Measurements from ENCODE around the gene HCN2.
A peak's percentile ranks its signal among the peaks of the same experiment; 100 is the strongest.

HCN2 gene

GRCh38 chr19:589693-590395 lies at the start of gene HCN2:
Gene HCN2, plus strand, starts transcription at chr19:589881. Its CDS starts 65 bp downstream, at chr19:589946.
- no peak for TF ChIP-seq CTCF (conservative IDR thresholded peaks at IDR 0.05)
- peak within 1 kb of the TSS; percentile 68 for H3K27ac ChIP-seq

- no peak for TF ChIP-seq CTCF (conservative IDR thresholded peaks at IDR 0.05)
- no peak overlapping the region for H3K27ac ChIP-seq
Observed at GRCh38 chr19:540867-541637, 48.6 kb upstream of the HCN2 start.

GRCh38 chr19:541699-542098 lies 48.0 kb upstream of the HCN2 start:
- H3K27ac ChIP-seq: no peak overlapping the region
- TF ChIP-seq CTCF (conservative IDR thresholded peaks at IDR 0.05): no peak

- TF ChIP-seq CTCF (conservative IDR thresholded peaks at IDR 0.05): no peak
- H3K27ac ChIP-seq: no peak overlapping the region
Observed at GRCh38 chr19:542173-542866, 47.4 kb upstream of the HCN2 start.

- TF ChIP-seq CTCF (conservative IDR thresholded peaks at IDR 0.05): no peak
- no peak within 1 kb of the TSS for H3K27ac ChIP-seq
Observed at GRCh38 chr19:543910-544608, 45.6 kb upstream of the HCN2 start, which contains the start of gene GZMM. Gene GZMM, plus strand, starts transcription at chr19:544053. Its CDS starts 19 bp downstream, at chr19:544072.

- TF ChIP-seq CTCF (conservative IDR thresholded peaks at IDR 0.05): no peak
- H3K27ac ChIP-seq: no peak overlapping the region
Observed at GRCh38 chr19:547117-547516, 42.6 kb upstream of the HCN2 start.
